CD14-positive monocyte (primary cell): ENCODE measurements around the gene GJC1. TPM values are rescaled to one million over a fixed set of nuclear protein-coding genes. Genes with fewer than 3 reads are reported as not detected.
A peak's percentile ranks its signal among the peaks of the same experiment; 100 is the strongest.

Experiments used
- DNase-seq, 3 donors: peaks; one replicate each; pipeline ENCODE4 v3.0.0-alpha.2; 2011 to 2022
- H2AFZ ChIP-seq: 2 replicates; pipeline ENCODE4 v1.6.0; 2012; ENCODE audit warnings: mild to moderate bottlenecking, low read depth, low read length, inconsistent platforms; ENCODE audit not compliant: insufficient read depth, poor library complexity, severe bottlenecking
- H3K27ac ChIP-seq, 2 donors: 1 replicate in 1 of 2; 2 replicates in 1 of 2; pipeline ENCODE4 v1.5.1; 2012 to 2013; ENCODE audit warnings: low read length in 2 of 2, control low read depth in 1 of 2, inconsistent platforms in 1 of 2, low read depth in 1 of 2, mild to moderate bottlenecking in 1 of 2
- H3K27me3 ChIP-seq, 2 donors: one replicate each; pipeline versions ENCODE4 v1.6.0 to v1.6.1; 2011 to 2013; ENCODE audit warnings: low read length in 2 of 2; ENCODE audit not compliant: control insufficient read depth in 2 of 2, insufficient read depth in 2 of 2
- H3K36me3 ChIP-seq, 2 donors: replicated peaks in 1 of 2; 1 replicate in 1 of 2; 2 replicates in 1 of 2; pipeline versions ENCODE4 v1.5.1 to v1.6.1; 2012 to 2013; ENCODE audit warnings: low read length in 2 of 2, control low read depth in 1 of 2, inconsistent platforms in 1 of 2, mild to moderate bottlenecking in 1 of 2; ENCODE audit not compliant: insufficient read depth in 2 of 2, control insufficient read depth in 1 of 2
- H3K4me1 ChIP-seq, 2 donors: 1 replicate in 1 of 2; 2 replicates in 1 of 2; pipeline versions ENCODE4 v1.5.1 to v1.6.1; 2012 to 2013; ENCODE audit warnings: low read length in 2 of 2, control low read depth in 1 of 2, inconsistent platforms in 1 of 2, mild to moderate bottlenecking in 1 of 2, moderate library complexity in 1 of 2; ENCODE audit not compliant: insufficient read depth in 2 of 2, control insufficient read depth in 1 of 2
- H3K4me2 ChIP-seq: replicated peaks from 2 replicates; pipeline ENCODE3; 2012; ENCODE audit warnings: low read length, moderate library complexity, mild to moderate bottlenecking; ENCODE audit not compliant: poor library complexity, severe bottlenecking; ENCODE audit errors: extremely low read depth
- H3K4me3 ChIP-seq, 3 experiments: fragments of 200-600 bp in 1 of 3; sonication (generic) in 1 of 3; replicated peaks in 1 of 3; 1 replicate in 2 of 3; 2 replicates in 1 of 3; pipeline ENCODE4 v1.5.1; 2011 to 2013; ENCODE audit warnings: low read length in 3 of 3, mild to moderate bottlenecking in 3 of 3, control low read depth in 2 of 3, low read depth in 2 of 3, inconsistent platforms in 1 of 3, moderate library complexity in 1 of 3
- H3K79me2 ChIP-seq: 2 replicates; pipeline ENCODE4 v1.6.0; 2012; ENCODE audit warnings: mild to moderate bottlenecking, control low read depth, inconsistent platforms, low read length, moderate library complexity; ENCODE audit not compliant: insufficient read depth
- H3K9ac ChIP-seq: 2 replicates; pipeline ENCODE4 v1.6.0; 2017; ENCODE audit warnings: low read length, mild to moderate bottlenecking; ENCODE audit not compliant: insufficient read depth, poor library complexity, severe bottlenecking
- H3K9me3 ChIP-seq, 2 donors: replicated peaks in 1 of 2; 1 replicate in 1 of 2; 2 replicates in 1 of 2; pipeline versions ENCODE4 v1.5.1 to v1.6.1; 2012 to 2013; ENCODE audit warnings: low read length in 2 of 2, control low read depth in 1 of 2; ENCODE audit not compliant: control insufficient read depth in 1 of 2, insufficient read depth in 1 of 2
- H4K20me1 ChIP-seq: 2 replicates; pipeline ENCODE4 v1.6.0; 2012; ENCODE audit warnings: mild to moderate bottlenecking, low read length, control low read depth, moderate library complexity; ENCODE audit not compliant: insufficient read depth
- H3K27ac Mint-ChIP-seq, 7 donors: one replicate each; pipeline ENCODE4 v1.8.0; 2020; ENCODE audit warnings: mild to moderate bottlenecking in 7 of 7, mixed read lengths in 7 of 7, moderate library complexity in 6 of 7, inconsistent platforms in 2 of 7
- H3K27me3 Mint-ChIP-seq, 3 donors: one replicate each; pipeline ENCODE4 v1.8.0; 2021 to 2022; ENCODE audit warnings: low read depth in 3 of 3, mild to moderate bottlenecking in 3 of 3, mixed read lengths in 3 of 3, moderate library complexity in 3 of 3, inconsistent platforms in 1 of 3
- H3K36me3 Mint-ChIP-seq, 2 donors: one replicate each; pipeline ENCODE4 v1.8.0; 2020; ENCODE audit warnings: mixed read lengths in 2 of 2, inconsistent platforms in 1 of 2, mild to moderate bottlenecking in 1 of 2
- H3K4me1 Mint-ChIP-seq: one replicate; pipeline ENCODE4 v1.8.0; 2020; ENCODE audit warnings: mild to moderate bottlenecking, mixed read lengths
- H3K4me3 Mint-ChIP-seq, 2 donors: one replicate each; pipeline ENCODE4 v1.8.0; 2020; ENCODE audit warnings: mild to moderate bottlenecking in 2 of 2, mixed read lengths in 2 of 2, moderate library complexity in 1 of 2
- H3K9me3 Mint-ChIP-seq, 7 donors: one replicate each; pipeline ENCODE4 v1.8.0; 2020 to 2022; ENCODE audit warnings: mixed read lengths in 7 of 7, mild to moderate bottlenecking in 6 of 7, moderate library complexity in 6 of 7, inconsistent platforms in 2 of 7
- WGBS: methylation state at CpG from one replicate; pipeline ENCODE4 v1.1.5; 2013; ENCODE audit warnings: missing lambda C conversion rate; ENCODE audit not compliant: insufficient coverage; 5-methylcytosine and 5-hydroxymethylcytosine counted together
- intact Hi-C, 2 donors: fragments of 100-400 bp; cut with micrococcal nuclease; formaldehyde crosslinking; loops; one replicate each; pipeline versions ENCODE4 v1.15.0 to v1.15.1; 2023
- polyA plus RNA-seq, 3 donors: library from polyadenylated mRNA; depleted of rRNA in 1 of 3; unstranded in 2 of 3; stranded (reverse) in 1 of 3; fragments of 300-500 nt in 2 of 3; fragments of >200 nt in 1 of 3; fragmentation: Illumina TruSeq in 2 of 3; gene quantifications; 1 replicate in 2 of 3; 2 replicates in 1 of 3; pipeline ENCODE4 v1.2.3, GENCODE V29; 2012 to 2021
- TF ChIP-seq, protein P1 (sequence below): fragments of 200-600 bp; IDR thresholded peaks from one replicate; pipeline ENCODE4 v1.8.0; 2022; ENCODE audit warnings: antibody characterized with exemption, mild to moderate bottlenecking

Gene GJC1
- polyA plus RNA-seq, 3 donors, result not detected

DNA sequence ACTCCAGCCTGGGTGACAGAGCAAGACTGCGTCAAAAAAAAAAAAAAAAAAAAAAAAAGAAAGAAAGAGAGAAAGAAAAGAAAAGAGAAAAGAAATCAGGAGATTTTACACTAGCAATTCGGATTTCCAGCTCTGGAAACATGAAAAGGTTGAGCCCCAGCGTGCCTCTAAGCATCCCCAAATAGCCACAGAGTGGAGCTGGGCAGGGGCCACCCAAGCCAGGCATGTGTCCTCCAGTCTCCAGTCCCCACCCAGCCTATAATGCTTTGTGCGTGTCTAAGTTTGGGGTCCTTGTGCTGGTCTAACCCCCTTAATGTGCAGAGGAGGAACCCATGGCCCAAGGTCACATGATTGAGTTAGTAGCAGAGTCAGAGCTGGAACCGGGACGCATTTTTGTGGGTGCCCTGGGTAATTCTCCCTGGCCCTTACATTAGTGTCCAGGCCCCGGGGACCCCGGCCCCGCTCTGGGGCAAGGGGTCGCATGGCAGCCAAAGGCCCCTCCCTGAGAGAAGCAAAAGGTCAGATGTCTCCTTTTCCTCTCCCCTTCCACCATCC is 51.4 kb downstream of the GJC1 start:
- H2AFZ ChIP-seq, result peak overlapping the region; percentile 81
- H4K20me1 ChIP-seq, result no peaks in the 10 kb centered on the region
- no peak overlapping the region for H3K9ac ChIP-seq
- TF ChIP-seq, protein P1, sequence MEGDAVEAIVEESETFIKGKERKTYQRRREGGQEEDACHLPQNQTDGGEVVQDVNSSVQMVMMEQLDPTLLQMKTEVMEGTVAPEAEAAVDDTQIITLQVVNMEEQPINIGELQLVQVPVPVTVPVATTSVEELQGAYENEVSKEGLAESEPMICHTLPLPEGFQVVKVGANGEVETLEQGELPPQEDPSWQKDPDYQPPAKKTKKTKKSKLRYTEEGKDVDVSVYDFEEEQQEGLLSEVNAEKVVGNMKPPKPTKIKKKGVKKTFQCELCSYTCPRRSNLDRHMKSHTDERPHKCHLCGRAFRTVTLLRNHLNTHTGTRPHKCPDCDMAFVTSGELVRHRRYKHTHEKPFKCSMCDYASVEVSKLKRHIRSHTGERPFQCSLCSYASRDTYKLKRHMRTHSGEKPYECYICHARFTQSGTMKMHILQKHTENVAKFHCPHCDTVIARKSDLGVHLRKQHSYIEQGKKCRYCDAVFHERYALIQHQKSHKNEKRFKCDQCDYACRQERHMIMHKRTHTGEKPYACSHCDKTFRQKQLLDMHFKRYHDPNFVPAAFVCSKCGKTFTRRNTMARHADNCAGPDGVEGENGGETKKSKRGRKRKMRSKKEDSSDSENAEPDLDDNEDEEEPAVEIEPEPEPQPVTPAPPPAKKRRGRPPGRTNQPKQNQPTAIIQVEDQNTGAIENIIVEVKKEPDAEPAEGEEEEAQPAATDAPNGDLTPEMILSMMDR, result no peak
- peaks cover 25% of the 10 kb centered on the region for H3K4me1 Mint-ChIP-seq
- peaks cover 0 to 21% of the 10 kb centered on the region in 2 donors for H3K27me3 ChIP-seq
- peaks cover 22 to 29% of the 10 kb centered on the region in 2 donors for H3K4me1 ChIP-seq
- no peaks in the 10 kb centered on the region for H3K9me3 ChIP-seq
- peaks cover 21 to 44% (median 30%) of the 10 kb centered on the region in 3 donors for H3K27me3 Mint-ChIP-seq
- H3K27ac Mint-ChIP-seq, result peak overlapping the region in 1 of 7 donors; percentile 35
- intact Hi-C loops, result loop anchor here (5.0 to 10.0 kb wide), 2 partner anchors 244 to 356 kb away; partner anchors contain the start of genes ACBD4 (in 2 of the 2) and PLCD3 (in 2 of the 2)
- peak overlapping the region; percentile 72 for H3K4me2 ChIP-seq
- peak overlapping the region in 1 of 3 experiments; percentile 48 for H3K4me3 ChIP-seq
- peak overlapping the region; percentile 59 to 81 for H3K4me3 Mint-ChIP-seq
- H3K36me3 Mint-ChIP-seq, result no peaks in the 10 kb centered on the region
- no peaks in the 10 kb centered on the region for H3K79me2 ChIP-seq
- DNase-seq, result no peak
- 24% methylated on average over 6 of the region's 10 CpGs for WGBS
- H3K27ac ChIP-seq, result no peak overlapping the region
- H3K9me3 Mint-ChIP-seq, result peaks cover 0 to 2% (median 0%) of the 10 kb centered on the region in 7 donors
- H3K36me3 ChIP-seq, result no peaks in the 10 kb centered on the region

DNA sequence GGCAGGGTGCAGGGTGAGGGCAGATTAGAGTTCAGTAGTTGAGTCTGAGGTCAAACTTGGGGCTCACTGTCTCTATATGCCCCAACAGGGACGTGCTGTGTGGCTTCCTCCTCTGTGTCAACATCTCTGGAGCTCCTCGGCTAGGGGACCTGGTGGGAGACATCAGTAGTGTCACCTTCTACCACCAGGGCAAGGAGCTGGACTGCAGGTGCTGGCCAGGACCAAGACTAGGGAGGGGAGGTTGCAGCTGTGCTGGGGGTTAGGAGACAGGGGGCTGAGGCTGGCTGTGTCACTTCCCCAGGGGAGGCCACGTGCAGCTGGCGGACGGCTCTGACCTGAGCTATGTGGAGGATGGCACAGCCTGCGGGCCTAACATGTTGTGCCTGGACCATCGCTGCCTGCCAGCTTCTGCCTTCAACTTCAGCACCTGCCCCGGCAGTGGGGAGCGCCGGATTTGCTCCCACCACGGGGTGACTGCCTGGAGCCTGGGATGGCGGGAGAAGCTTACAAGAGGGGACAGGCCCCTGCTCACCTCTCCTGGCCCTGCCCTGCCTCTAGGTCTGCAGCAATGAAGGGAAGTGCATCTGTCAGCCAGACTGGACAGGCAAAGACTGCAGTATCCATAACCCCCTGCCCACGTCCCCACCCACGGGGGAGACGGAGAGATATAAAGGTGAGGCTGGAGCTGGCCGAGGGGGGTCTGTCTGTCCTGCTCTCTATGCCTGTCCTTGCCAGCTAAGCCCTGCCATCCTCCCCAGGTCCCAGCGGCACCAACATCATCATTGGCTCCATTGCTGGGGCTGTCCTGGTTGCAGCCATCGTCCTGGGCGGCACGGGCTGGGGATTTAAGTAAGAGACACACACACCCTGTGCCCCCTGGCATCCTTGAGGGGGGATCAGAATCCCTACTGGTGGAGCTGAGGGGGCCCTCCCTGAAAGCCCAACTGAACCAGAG is 52.4 kb downstream of the GJC1 start:
- H3K4me2 ChIP-seq, result no peak overlapping the region
- peaks cover 25% of the 10 kb centered on the region for H3K4me1 Mint-ChIP-seq
- no peak overlapping the region for H3K4me3 ChIP-seq
- TF ChIP-seq, protein P1, result no peak
- WGBS, result 81% methylated on average over 10 of the region's 20 CpGs
- H3K36me3 Mint-ChIP-seq, result no peaks in the 10 kb centered on the region
- no peak overlapping the region for H2AFZ ChIP-seq
- no peaks in the 10 kb centered on the region for H3K79me2 ChIP-seq
- H3K27me3 Mint-ChIP-seq, result peaks cover 22 to 49% (median 34%) of the 10 kb centered on the region in 3 donors
- no peak overlapping the region for H3K27ac ChIP-seq
- DNase-seq, result peak in 1 of 3 donors; percentile 5
- no peaks in the 10 kb centered on the region for H3K36me3 ChIP-seq
- H3K9me3 Mint-ChIP-seq, result peaks cover 0 to 2% (median 0%) of the 10 kb centered on the region in 7 donors
- H4K20me1 ChIP-seq, result no peaks in the 10 kb centered on the region
- H3K4me3 Mint-ChIP-seq, result peak overlapping the region in 1 of 2 donors; percentile 59
- peaks cover 0 to 21% of the 10 kb centered on the region in 2 donors for H3K27me3 ChIP-seq
- no peak overlapping the region for H3K9ac ChIP-seq
- peaks cover 22 to 29% of the 10 kb centered on the region in 2 donors for H3K4me1 ChIP-seq
- intact Hi-C loops, result loop anchor here (5.0 to 10.0 kb wide), 2 partner anchors 245 to 357 kb away; partner anchors contain the start of genes ACBD4 (in 2 of the 2) and PLCD3 (in 2 of the 2)
- peak overlapping the region in 1 of 7 donors; percentile 70 for H3K27ac Mint-ChIP-seq
- no peaks in the 10 kb centered on the region for H3K9me3 ChIP-seq
